Neutrophil (primary cell): Measurements from ENCODE around the gene MAP2K5.

ENCODE experiments used
- H3K27ac ChIP-seq: fragments of 200-600 bp; sonication (generic); 2 replicates; pipeline ENCODE4 v1.5.1; 2016; ENCODE audit warnings: mild to moderate bottlenecking, moderate library complexity
- H3K27me3 ChIP-seq: fragments of 200-600 bp; sonication (generic); 2 replicates; pipeline ENCODE4 v1.6.0; 2016; ENCODE audit warnings: mild to moderate bottlenecking
- H3K36me3 ChIP-seq: fragments of 200-600 bp; sonication (generic); 2 replicates; pipeline ENCODE4 v1.5.1; 2017
- H3K4me1 ChIP-seq, 2 experiments: fragments of 200-600 bp in 1 of 2; sonication (generic) in 1 of 2; 1 replicate in 1 of 2; 2 replicates in 1 of 2; pipeline versions ENCODE4 v1.5.1 to v1.6.1; 2013 to 2016; ENCODE audit warnings: low read depth in 1 of 2, low read length in 1 of 2, mild to moderate bottlenecking in 1 of 2, moderate library complexity in 1 of 2; ENCODE audit not compliant: control insufficient read depth in 1 of 2, insufficient read depth in 1 of 2
- H3K4me3 ChIP-seq, 2 experiments: fragments of 200-600 bp in 1 of 2; sonication (generic) in 1 of 2; 1 replicate in 1 of 2; 2 replicates in 1 of 2; pipeline ENCODE4 v1.5.1; 2013 to 2016; ENCODE audit warnings: low read depth in 1 of 2, low read length in 1 of 2, mild to moderate bottlenecking in 1 of 2, moderate library complexity in 1 of 2
- H3K9me3 ChIP-seq: fragments of 200-600 bp; sonication (generic); 2 replicates; pipeline ENCODE4 v1.5.1; 2016
- CTCF ChIP-seq: fragments of 200-600 bp; sonication (generic); IDR thresholded peaks from 2 replicates; pipeline ENCODE4 v1.5.1; 2016; ENCODE audit warnings: antibody characterized with exemption

The MAP2K5 gene

GRCh38 chr15:67836477-67836876 lies 294.0 kb downstream of the MAP2K5 start:
- no peaks in the 10 kb centered on the region for H3K36me3 ChIP-seq
- H3K27ac ChIP-seq, result no peak overlapping the region
- peak; percentile 81 for TF ChIP-seq CTCF
- peaks cover 77 to 81% of the 10 kb centered on the region in 2 experiments for H3K4me1 ChIP-seq
- peaks cover 50% of the 10 kb centered on the region for H3K27me3 ChIP-seq
- peak overlapping the region; percentile 48 to 55 for H3K4me3 ChIP-seq
- no peaks in the 10 kb centered on the region for H3K9me3 ChIP-seq

GRCh38 chr15:67836955-67837354 lies 294.5 kb downstream of the MAP2K5 start:
- no peak for TF ChIP-seq CTCF

GRCh38 chr15:67838789-67839332 lies 296.4 kb downstream of the MAP2K5 start:
- Histone ChIP-seq H3K4me1 (peaks cover 62 to 71% of the 10 kb centered on the region in 2 experiments), H3K4me3 (peak overlapping the region; percentile 77 to 88), H3K27me3 (peaks cover 27% of the 10 kb centered on the region), H3K9me3 (no peaks in the 10 kb centered on the region), H3K36me3 (no peaks in the 10 kb centered on the region), H3K27ac (peak overlapping the region; percentile 93)
- TF ChIP-seq CTCF, result no peak

More at GRCh38 chr15:67836955-67837354, 294.5 kb downstream of the MAP2K5 start:
- H3K36me3 ChIP-seq, result no peaks in the 10 kb centered on the region
- H3K27ac ChIP-seq, result no peak overlapping the region
- H3K27me3 ChIP-seq, result peaks cover 46% of the 10 kb centered on the region
- H3K4me1 ChIP-seq, result peaks cover 79 to 83% of the 10 kb centered on the region in 2 experiments
- H3K4me3 ChIP-seq, result no peak overlapping the region
- no peaks in the 10 kb centered on the region for H3K9me3 ChIP-seq

- Histone ChIP-seq H3K27me3 (peaks cover 20% of the 10 kb centered on the region), H3K4me3 (peak overlapping the region; percentile 77 to 88), H3K4me1 (peaks cover 55 to 64% of the 10 kb centered on the region in 2 experiments), H3K9me3 (no peaks in the 10 kb centered on the region), H3K36me3 (no peaks in the 10 kb centered on the region), H3K27ac (peak overlapping the region; percentile 93)
- no peak for TF ChIP-seq CTCF
These were observed 297.0 kb downstream of the MAP2K5 start for GRCh38 chr15:67839499-67839928.

- Histone ChIP-seq H3K9me3 (no peaks in the 10 kb centered on the region), H3K4me1 (peaks cover 49 to 58% of the 10 kb centered on the region in 2 experiments), H3K4me3 (peak within 1 kb of the TSS; percentile 77 to 88), H3K27me3 (peaks cover 14% of the 10 kb centered on the region), H3K36me3 (no peaks in the 10 kb centered on the region), H3K27ac (peak within 1 kb of the TSS; percentile 93)
- peak; percentile 18 for TF ChIP-seq CTCF
These were observed 297.6 kb downstream of the MAP2K5 start, which contains the start of gene RNU6-1 for GRCh38 chr15:67839929-67840748. RNU6-1 (minus strand) TSS chr15:67840045.
